Panc1 (cell line): ENCODE results near the gene ZNF396. TPM values are rescaled to one million over a fixed set of nuclear protein-coding genes. Genes with fewer than 3 reads are reported as not detected.

Experiments
- ATAC-seq: fragments of 200-7000 bp; cut with Tn5 transposase; 2 replicates; pipeline ENCODE4 v1.9.1; 2020; ENCODE audit warnings: mild to moderate bottlenecking, moderate library complexity
- BruUV-seq: library from RNA; stranded (reverse); fragments of 400-500 nt; replicated peaks from 2 replicates; lab custom pipeline; 2021; lab: Mats Ljungman, UMichigan
- CTCF ChIA-PET: fragments of 300-600 bp; sonication (Branson Sonifier 250); formaldehyde crosslinking; loops from one replicate; lab custom pipeline; 2022; ENCODE audit warnings: antibody characterized with exemption; lab: Charles Lee
- POLR2A ChIA-PET: fragments of 300-600 bp; sonication (Branson Sonifier 250); formaldehyde crosslinking; loops from one replicate; lab custom pipeline; 2022; ENCODE audit warnings: antibody characterized with exemption; lab: Charles Lee
- DNase-seq: peaks from one replicate; pipeline ENCODE4 v3.0.0-alpha.2; 2010; ENCODE audit warnings: low read depth, low spot score
- H3K27ac ChIP-seq: 2 replicates; pipeline ENCODE4 v1.5.1; 2011; ENCODE audit warnings: mild to moderate bottlenecking, low read length, inconsistent platforms
- H3K27me3 ChIP-seq: fragments of 200-500 bp; sonication (Bioruptor generic); 2 replicates; pipeline ENCODE4 v1.6.0; 2014; ENCODE audit warnings: low read length, inconsistent platforms; ENCODE audit not compliant: control insufficient read depth, insufficient read depth
- H3K36me3 ChIP-seq: fragments of 200-500 bp; sonication (Bioruptor generic); 2 replicates; pipeline ENCODE4 v1.5.1; 2014; ENCODE audit warnings: inconsistent platforms, mild to moderate bottlenecking, low read length, moderate library complexity; ENCODE audit not compliant: control insufficient read depth, insufficient read depth
- H3K4me1 ChIP-seq: 2 replicates; pipeline ENCODE4 v1.5.1; 2011; ENCODE audit warnings: inconsistent platforms, mild to moderate bottlenecking, low read length, moderate library complexity; ENCODE audit not compliant: control insufficient read depth, insufficient read depth
- H3K4me3 ChIP-seq, 2 experiments: 2 replicates each; pipeline ENCODE4 v1.5.1; 2011 to 2012; ENCODE audit warnings: low read depth in 2 of 2, low read length in 2 of 2, mild to moderate bottlenecking in 2 of 2, inconsistent platforms in 1 of 2, moderate library complexity in 1 of 2
- H3K9me3 ChIP-seq: fragments of 200-500 bp; sonication (Bioruptor generic); 2 replicates; pipeline ENCODE4 v1.5.1; 2014; ENCODE audit warnings: low read depth, mild to moderate bottlenecking, inconsistent platforms, low read length, moderate library complexity; ENCODE audit not compliant: control insufficient read depth, insufficient read depth
- POLR2AphosphoS5 ChIP-seq: IDR thresholded peaks from 2 replicates; pipeline ENCODE4 v1.6.1; 2012; ENCODE audit warnings: mild to moderate bottlenecking, low read depth, low read length, moderate library complexity
- REST ChIP-seq, 2 experiments: IDR thresholded peaks; 2 replicates each; pipeline ENCODE4 v1.6.1; 2011 to 2012; ENCODE audit warnings: low read depth in 2 of 2, control low read depth in 1 of 2, low read length in 1 of 2, mild to moderate bottlenecking in 1 of 2, moderate library complexity in 1 of 2; ENCODE audit not compliant: insufficient read depth in 1 of 2
- SIN3A ChIP-seq: IDR thresholded peaks from 2 replicates; pipeline ENCODE4 v1.6.1; 2012; ENCODE audit warnings: low read depth, mild to moderate bottlenecking, low read length, moderate library complexity, borderline replicate concordance; ENCODE audit not compliant: insufficient read depth
- TCF7L2 ChIP-seq: IDR thresholded peaks from 2 replicates; pipeline ENCODE4 v1.6.1; 2011; ENCODE audit warnings: mild to moderate bottlenecking, low read depth, low read length, inconsistent platforms
- in situ Hi-C: cut with HindIII; loops from 2 replicates; pipeline ENCODE4 v1.10.0; 2016; ENCODE audit warnings: low sequenced_read_pairs, low pct_unique_long_range_greater_than_20kb
- intact Hi-C: fragments of 100-400 bp; cut with micrococcal nuclease; formaldehyde crosslinking; loops from one replicate; pipeline ENCODE4 v1.10.0; 2022; ENCODE audit not compliant: unreplicated experiment
- total RNA-seq: library from RNA; stranded (reverse); gene quantifications from one replicate; pipeline ENCODE4 v1.2.1, GENCODE V29; 2021; ENCODE audit not compliant: unreplicated experiment
- TF ChIP-seq, protein P1 (sequence below): fragments of 450-650 bp; IDR thresholded peaks from 2 replicates; pipeline ENCODE4 v1.5.1; 2017; ENCODE audit warnings: mild to moderate bottlenecking

Gene ZNF396
- total RNA-seq, 1 experiment from 2014 or later: 2.8 TPM

GRCh38 chr18:35379421-35379820 lies 2.3 kb upstream of the ZNF396 start:
- no peak overlapping the region for H3K27ac ChIP-seq
- BruUV-seq: no TSS peak
- H3K4me1 ChIP-seq: peaks cover 3% of the 10 kb centered on the region; the same call in 1 of the 2 replicates
- DNase-seq: no peak
- H3K36me3 ChIP-seq: no peaks in the 10 kb centered on the region
- no peaks in the 10 kb centered on the region for H3K27me3 ChIP-seq
- in situ Hi-C loops: no loop called here
- CTCF ChIA-PET: no interaction called here
- intact Hi-C loops: no loop called here
- H3K9me3 ChIP-seq: no peaks in the 10 kb centered on the region
- no peak for ATAC-seq
- POLR2A ChIA-PET: no interaction called here
- TF ChIP-seq, protein P1, sequence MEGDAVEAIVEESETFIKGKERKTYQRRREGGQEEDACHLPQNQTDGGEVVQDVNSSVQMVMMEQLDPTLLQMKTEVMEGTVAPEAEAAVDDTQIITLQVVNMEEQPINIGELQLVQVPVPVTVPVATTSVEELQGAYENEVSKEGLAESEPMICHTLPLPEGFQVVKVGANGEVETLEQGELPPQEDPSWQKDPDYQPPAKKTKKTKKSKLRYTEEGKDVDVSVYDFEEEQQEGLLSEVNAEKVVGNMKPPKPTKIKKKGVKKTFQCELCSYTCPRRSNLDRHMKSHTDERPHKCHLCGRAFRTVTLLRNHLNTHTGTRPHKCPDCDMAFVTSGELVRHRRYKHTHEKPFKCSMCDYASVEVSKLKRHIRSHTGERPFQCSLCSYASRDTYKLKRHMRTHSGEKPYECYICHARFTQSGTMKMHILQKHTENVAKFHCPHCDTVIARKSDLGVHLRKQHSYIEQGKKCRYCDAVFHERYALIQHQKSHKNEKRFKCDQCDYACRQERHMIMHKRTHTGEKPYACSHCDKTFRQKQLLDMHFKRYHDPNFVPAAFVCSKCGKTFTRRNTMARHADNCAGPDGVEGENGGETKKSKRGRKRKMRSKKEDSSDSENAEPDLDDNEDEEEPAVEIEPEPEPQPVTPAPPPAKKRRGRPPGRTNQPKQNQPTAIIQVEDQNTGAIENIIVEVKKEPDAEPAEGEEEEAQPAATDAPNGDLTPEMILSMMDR: no peak
- TF ChIP-seq REST (IDR thresholded peaks at IDR 0.05; ENCODE audit: insufficient read depth in 1 of 2, low read depth in 2 of 2, low read length in 1 of 2) (no peak), POLR2AphosphoS5 (no peak), SIN3A (no peak), TCF7L2 (no peak)
- H3K4me3 ChIP-seq: no peak overlapping the region

GRCh38 chr18:35378574-35378896 lies 1.4 kb upstream of the ZNF396 start:
- no peak overlapping the region for H3K27ac ChIP-seq
- DNase-seq (no peak), ATAC-seq (no peak)
- peaks cover 3% of the 10 kb centered on the region; the same call in 1 of the 2 replicates for H3K4me1 ChIP-seq
- H3K4me3 ChIP-seq: no peak overlapping the region
- ChIA-PET CTCF (no interaction called here), POLR2A (no interaction called here)
- no peaks in the 10 kb centered on the region for H3K27me3 ChIP-seq
- in situ Hi-C loops (no loop called here), intact Hi-C loops (no loop called here)
- H3K9me3 ChIP-seq: no peaks in the 10 kb centered on the region
- TF ChIP-seq REST (IDR thresholded peaks at IDR 0.05; ENCODE audit: insufficient read depth in 1 of 2, low read depth in 2 of 2, low read length in 1 of 2) (no peak), SIN3A (no peak), TCF7L2 (no peak), POLR2AphosphoS5 (no peak)
- TF ChIP-seq, protein P1: no peak
- no TSS peak for BruUV-seq
- no peaks in the 10 kb centered on the region for H3K36me3 ChIP-seq
